Stimulated activated CD4-positive, alpha-beta T cell treated with anti-CD3 and anti-CD28 coated beads, Interleukin-12 subunit alpha, Interleukin-12 subunit beta, amount 100 ng/mL, for 48 hours (primary cell): Measurements from ENCODE around the gene TMEM114.
"Not testable (repeated sequence)": the region's sequence is repeated elsewhere in the genome, so short reads cannot be mapped to it uniquely, and the experiment has no call there.

Experiments
- DNase-seq, 3 donors: peaks; one replicate each; pipeline ENCODE4 v3.0.0-alpha.2; 2020; ENCODE audit warnings: low read depth in 2 of 3, low spot score in 1 of 3

The TMEM114 gene

GRCh38 chr16:8576141-8577004, 13.9 kb downstream of the TMEM114 start:
- DNase-seq: no peak

- no peak for DNase-seq
These were observed 14.9 kb downstream of the TMEM114 start for GRCh38 chr16:8575399-8575798.

GRCh38 chr16:8572919-8573724, 17.2 kb downstream of the TMEM114 start:
- DNase-seq: no peak

- DNase-seq: no peak
These were observed 18.0 kb downstream of the TMEM114 start for GRCh38 chr16:8572063-8572918.

GRCh38 chr16:8571061-8571596, 19.2 kb downstream of the TMEM114 start:
- no peak for DNase-seq

- not testable (repeated sequence) for DNase-seq
These were observed 19.9 kb downstream of the TMEM114 start for GRCh38 chr16:8570393-8570792.

- DNase-seq: no peak
These were observed 20.5 kb downstream of the TMEM114 start for GRCh38 chr16:8569650-8570346.

- DNase-seq: no peak
These were observed 22.1 kb downstream of the TMEM114 start for GRCh38 chr16:8568231-8568617.

- DNase-seq: peak; percentile 59 to 82 (median 74)
These were observed 22.7 kb downstream of the TMEM114 start for GRCh38 chr16:8567355-8568230.

GRCh38 chr16:8565498-8565897, 24.8 kb downstream of the TMEM114 start:
- DNase-seq: no peak

- no peak for DNase-seq
These were observed 25.4 kb downstream of the TMEM114 start for GRCh38 chr16:8564934-8565345.

GRCh38 chr16:8563944-8564540, 26.3 kb downstream of the TMEM114 start:
- DNase-seq: not testable (repeated sequence)

- no peak for DNase-seq
These were observed 28.8 kb downstream of the TMEM114 start for GRCh38 chr16:8561496-8561895.

GRCh38 chr16:8555400-8555799, 34.9 kb downstream of the TMEM114 start:
- no peak for DNase-seq

GRCh38 chr16:8554881-8555280, 35.4 kb downstream of the TMEM114 start:
- DNase-seq: no peak

- no peak for DNase-seq
These were observed 36.3 kb downstream of the TMEM114 start for GRCh38 chr16:8554022-8554421.

- DNase-seq: no peak
These were observed 37.7 kb downstream of the TMEM114 start for GRCh38 chr16:8552487-8553221.
